Heart right ventricle (tissue), 16 donors: ENCODE results near the gene BPIFB2. TPM values are rescaled to one million over a fixed set of nuclear protein-coding genes. Genes with fewer than 3 reads are reported as not detected.

Experiments used
- ATAC-seq, 8 donors: fragments of 200-7000 bp; cut with Tn5 transposase; one replicate each; pipeline ENCODE4 v1.9.1; 2020; ENCODE audit warnings: mild to moderate bottlenecking in 8 of 8, moderate library complexity in 8 of 8, moderate number of reproducible peaks in 1 of 8
- DNase-seq, 2 donors: peaks; one replicate each; pipeline ENCODE4 v3.0.0-alpha.2; 2020
- H3K27ac ChIP-seq, 10 donors: fragments of 200-600 bp; sonication (generic) in 2 of 10; one replicate each; pipeline versions ENCODE4 v1.5.0 to v1.8.0; 2020 to 2022; ENCODE audit warnings: mild to moderate bottlenecking in 3 of 10
- H3K27me3 ChIP-seq, 7 donors: fragments of 200-600 bp; one replicate each; pipeline ENCODE4 v1.8.0; 2021 to 2022; ENCODE audit warnings: mild to moderate bottlenecking in 2 of 7
- H3K36me3 ChIP-seq, 9 donors: fragments of 200-600 bp; sonication (generic) in 1 of 9; one replicate each; pipeline versions ENCODE4 v1.5.0 to v1.8.0; 2020 to 2022; ENCODE audit warnings: mild to moderate bottlenecking in 2 of 9
- H3K4me1 ChIP-seq, 9 donors: fragments of 200-600 bp; sonication (generic) in 1 of 9; one replicate each; pipeline versions ENCODE4 v1.5.0 to v1.8.0; 2020 to 2022; ENCODE audit warnings: mild to moderate bottlenecking in 4 of 9
- H3K4me3 ChIP-seq, 10 donors: fragments of 200-600 bp; sonication (generic) in 2 of 10; one replicate each; pipeline versions ENCODE4 v1.5.0 to v1.8.0; 2020 to 2022; ENCODE audit warnings: mild to moderate bottlenecking in 7 of 10, moderate library complexity in 2 of 10
- H3K9me3 ChIP-seq, 11 donors: fragments of 200-600 bp in 10 of 11; sonication (generic) in 2 of 11; one replicate each; pipeline versions ENCODE4 v1.5.0 to v1.8.0; 2013 to 2022; ENCODE audit warnings: mild to moderate bottlenecking in 2 of 11, control low read depth in 1 of 11, moderate library complexity in 1 of 11
- CTCF ChIP-seq, 9 donors: fragments of 200-600 bp; sonication (generic) in 2 of 9; IDR thresholded peaks; one replicate each; pipeline versions ENCODE4 v1.5.0 to v1.8.0; 2021 to 2022; ENCODE audit warnings: antibody characterized with exemption in 9 of 9, mild to moderate bottlenecking in 5 of 9, moderate library complexity in 1 of 9
- WGBS, 2 donors: extraction: QIAGEN DNeasy Blood & Tissue Kit; methylation state at CpG; one replicate each; pipeline ENCODE4 v1.1.7; 2013; ENCODE audit warnings: inconsistent platforms in 1 of 2; 5-methylcytosine and 5-hydroxymethylcytosine counted together
- intact Hi-C, 10 donors: fragments of 100-400 bp; cut with DNase I; formaldehyde crosslinking; loops; one replicate each; pipeline versions ENCODE4 v1.11.1 to v1.14.2; 2022
- polyA plus RNA-seq, 2 donors: library from polyadenylated mRNA; stranded (reverse); fragments of 200-250 nt; gene quantifications; one replicate each; pipeline ENCODE4 v1.2.3, GENCODE V29; 2013
- total RNA-seq, 10 donors: library from RNA; stranded (reverse); fragmentation: NEBNext Ultra II Directional in 3 of 10; extraction: Animal tissue kit (Norgen Biotek cat#: 25700) in 3 of 10; gene quantifications; one replicate each; pipeline versions ENCODE4 v1.2.1 to v1.2.4, GENCODE V29; 2021 to 2023
- donor health status: Arrhythmogenic right ventricular cardiomyopathy.
- donor health status: ischemic (EF 13 %, LVEDD 7.1; RV severe dilation, severe dysfunction).
- donor health status: healthy with polysubstance abuse.
- donor health status: DM: no; HTN: yes; CAD: no.
- donor health status: DM: no; HTN: no; CAD: no.
- donor health status: ischemic (EF 25% LVEDD 6.9; RV normal size, moderate dysfunction).
- donor health status: ischemic (EF 25% LVEDD 5.7; RV mildly dilated, moderate dysfunction).
- donor health status: healthy.
- donor health status: DM: yes; HTN: yes; CAD: no.
- donor health status: Ischemic cardiomyopathy.
- donor health status: ischemic (EF 35%, LVEDD 5.7; RV mildly dilated, moderate dysfunction).
- donor health status: nonischemic (EF 11% LVEDD 7.7; RV severe dilation, severe dysfunction).
- donor health status: DM: yes; HTN: yes; CAD: no.
- donor health status: PGD.
- donor health status: ischemic (EF 29% LVEDD 5.4; RV normal size, mild dysfunction).
- donor health status: nonischemic (EF 23%, LVEDD 6.1; RV moderate dilation, normal function).

The BPIFB2 gene
- total and polyA plus RNA-seq, 12 donors: not detected

- 60 to 69% methylated on average over 5 of the region's 5 CpGs for WGBS, 2 donors
Observed at GRCh38 chr20:33037456-33037855, 30.0 kb downstream of the BPIFB2 start.

GRCh38 chr20:33038243-33038642 lies 30.7 kb downstream of the BPIFB2 start:
- H3K9me3 ChIP-seq: no peaks in the 10 kb centered on the region
- intact Hi-C loops: no loop called here
- no peaks in the 10 kb centered on the region for H3K4me1 ChIP-seq
- H3K27ac ChIP-seq: no peak overlapping the region
- no peaks in the 10 kb centered on the region for H3K36me3 ChIP-seq
- ATAC-seq (no peak), DNase-seq (no peak)
- 92 to 93% methylated on average over 4 of the region's 4 CpGs for WGBS, 2 donors
- H3K27me3 ChIP-seq: peaks cover 0 to 9% (median 0%) of the 10 kb centered on the region in 7 donors
- no peak overlapping the region for H3K4me3 ChIP-seq
- TF ChIP-seq CTCF (IDR thresholded peaks at IDR 0.05): no peak

More at GRCh38 chr20:33037456-33037855, 30.0 kb downstream of the BPIFB2 start:
- Histone ChIP-seq H3K27me3 (peaks cover 0 to 9% (median 0%) of the 10 kb centered on the region in 7 donors), H3K36me3 (no peaks in the 10 kb centered on the region), H3K9me3 (no peaks in the 10 kb centered on the region), H3K4me3 (no peak overlapping the region), H3K4me1 (no peaks in the 10 kb centered on the region), H3K27ac (no peak overlapping the region)
- DNase-seq (no peak), ATAC-seq (no peak)
- intact Hi-C loops: no loop called here
- no peak for TF ChIP-seq CTCF (IDR thresholded peaks at IDR 0.05)

DNA sequence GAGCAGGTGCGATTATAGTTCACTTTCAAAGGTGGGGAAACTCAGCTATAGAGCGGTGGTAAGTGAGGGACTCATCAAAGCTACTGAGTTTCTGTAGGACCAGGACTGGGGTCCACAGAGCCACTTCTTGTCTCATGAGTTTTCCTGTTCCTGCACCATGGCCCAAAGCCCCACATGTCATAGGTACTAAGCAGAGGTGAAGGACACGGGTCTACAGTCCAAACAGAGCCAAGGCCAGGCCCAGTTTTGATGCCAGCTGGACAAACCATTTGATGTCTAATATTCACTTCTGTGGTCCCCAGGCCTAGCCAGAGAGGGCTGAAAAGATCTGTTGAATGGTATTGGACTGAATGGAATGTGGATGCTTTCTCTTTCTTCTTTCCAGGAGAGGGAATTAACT lies 34.9 kb downstream of the BPIFB2 start:
- no peak for ATAC-seq
- peaks cover 0 to 25% (median 11%) of the 10 kb centered on the region in 11 donors for H3K9me3 ChIP-seq
- DNase-seq: no peak

DNA sequence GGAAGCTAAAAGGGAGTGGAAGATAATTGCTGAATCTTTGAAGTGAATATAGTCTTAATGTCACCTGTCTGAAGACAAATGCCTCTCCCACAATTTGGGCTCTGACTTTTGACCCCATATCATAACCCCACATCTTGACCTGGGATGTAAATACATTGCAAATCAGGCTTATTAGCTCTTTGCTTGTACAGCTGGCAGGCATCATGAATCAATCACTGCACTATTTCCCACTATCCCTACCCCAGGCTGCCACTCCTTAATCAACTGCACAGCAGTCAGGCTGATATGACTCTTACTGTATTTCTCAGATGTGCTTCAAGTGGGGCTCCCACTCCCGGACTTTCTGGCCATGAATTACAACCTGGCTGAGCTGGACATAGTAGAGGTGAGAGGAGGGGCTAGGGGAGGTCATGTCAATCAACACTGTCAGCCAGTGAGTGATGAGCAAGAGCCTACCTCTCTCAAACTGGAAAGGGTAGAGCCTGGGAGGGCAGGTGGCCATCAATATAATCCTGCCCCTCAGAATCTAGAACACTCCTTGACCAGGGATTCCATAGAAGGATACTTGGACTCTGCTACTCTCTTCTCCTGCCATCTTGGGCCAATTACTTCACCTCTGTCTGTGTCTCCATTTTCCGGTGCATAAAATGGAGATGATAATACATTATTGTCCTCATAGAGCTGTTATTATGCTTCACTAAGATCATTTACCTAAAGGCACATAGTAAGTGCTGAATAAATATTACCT lies 35.7 kb downstream of the BPIFB2 start:
- H3K27me3 ChIP-seq: peaks cover 0 to 5% (median 0%) of the 10 kb centered on the region in 7 donors
- WGBS, 2 donors: 81 to 82% methylated on average over 2 of the region's 2 CpGs
- no peaks in the 10 kb centered on the region for H3K36me3 ChIP-seq
- intact Hi-C loops: no loop called here
- peaks cover 0 to 25% (median 11%) of the 10 kb centered on the region in 11 donors for H3K9me3 ChIP-seq
- TF ChIP-seq CTCF (IDR thresholded peaks at IDR 0.05): no peak
- DNase-seq (no peak), ATAC-seq (no peak)
- H3K4me1 ChIP-seq: no peaks in the 10 kb centered on the region
- no peak overlapping the region for H3K4me3 ChIP-seq
- H3K27ac ChIP-seq: no peak overlapping the region

More for the DNA sequence above, 34.9 kb downstream of the BPIFB2 start:
- Histone ChIP-seq H3K27ac (no peak overlapping the region), H3K4me1 (no peaks in the 10 kb centered on the region), H3K4me3 (no peak overlapping the region), H3K27me3 (peaks cover 0 to 9% (median 0%) of the 10 kb centered on the region in 7 donors), H3K36me3 (no peaks in the 10 kb centered on the region)
- intact Hi-C loops: no loop called here
- 92 to 95% methylated on average over 3 of the region's 3 CpGs for WGBS, 2 donors
- no peak for TF ChIP-seq CTCF (IDR thresholded peaks at IDR 0.05)
